SK-N-SH (cell line): ENCODE results near the gene AACS.

ENCODE experiments used
- CHD2 ChIP-seq: fragments of 150-350 bp; IDR thresholded peaks from 2 replicates; pipeline ENCODE4 v1.6.1; 2018; ENCODE audit warnings: low read length; ENCODE audit not compliant: partially characterized antibody
- CTCF ChIP-seq: fragments of 200-600 bp; sonication (generic); IDR thresholded peaks from 2 replicates; pipeline ENCODE4 v1.6.1; 2017; ENCODE audit warnings: antibody characterized with exemption, mild to moderate bottlenecking, moderate library complexity
- EP300 ChIP-seq, 2 experiments: IDR thresholded peaks; 2 replicates each; pipeline versions ENCODE4 v1.4.0 to v1.6.1; 2012; ENCODE audit warnings: borderline replicate concordance in 1 of 2, low read depth in 1 of 2, low read length in 1 of 2
- EZH2phosphoT487 ChIP-seq: fragments of 200-600 bp; sonication (generic); IDR thresholded peaks from 2 replicates; pipeline ENCODE4 v1.6.1; 2017; ENCODE audit warnings: low read depth, mixed run types, mild to moderate bottlenecking, antibody characterized with exemption, moderate library complexity, borderline replicate concordance
- MXI1 ChIP-seq: IDR thresholded peaks from 2 replicates; pipeline ENCODE4 v1.6.1; 2012; ENCODE audit warnings: mild to moderate bottlenecking, low read depth, low read length, improper control_type of control experiment
- POLR2AphosphoS5 ChIP-seq: IDR thresholded peaks from 2 replicates; pipeline ENCODE4 v1.6.1; 2012; ENCODE audit warnings: low read depth, low read length
- SMC3 ChIP-seq: IDR thresholded peaks from 2 replicates; pipeline ENCODE4 v1.6.1; 2012; ENCODE audit warnings: low read depth, low read length, improper control_type of control experiment
- TAF1 ChIP-seq: IDR thresholded peaks from 2 replicates; pipeline ENCODE4 v1.6.1; 2012; ENCODE audit warnings: low read depth, mild to moderate bottlenecking, low read length, moderate library complexity, borderline replicate concordance

- TF ChIP-seq CTCF (no peak), TAF1 (no peak), POLR2AphosphoS5 (no peak), CHD2 (no peak), SMC3 (no peak), MXI1 (no peak), EZH2phosphoT487 (no peak), EP300 (IDR thresholded peaks at IDR 0.05; ENCODE audit: borderline replicate concordance in 1 of 2, low read depth in 1 of 2, low read length in 1 of 2) (no peak)
Measured at GRCh38 chr12:125181107-125181506, 115.9 kb downstream of the AACS start.
